ENCODE measurements around the gene C1orf105. TPM values are rescaled to one million over a fixed set of nuclear protein-coding genes. Genes with fewer than 3 reads are reported as not detected.
A peak's percentile ranks its signal among the peaks of the same experiment; 100 is the strongest.

Gene C1orf105
- total RNA-seq, 1 donor from 2014 or later: not detected

- Mint-ChIP-seq H3K27me3 (ENCODE audit: low read depth) (no peaks in the 10 kb centered on the region), H3K27ac (ENCODE audit: unreplicated experiment) (peak within 1 kb of the TSS; percentile 78), H3K9me3 (ENCODE audit: low read depth) (no peaks in the 10 kb centered on the region), H3K4me3 (ENCODE audit: unreplicated experiment) (peak within 1 kb of the TSS; percentile 89), H3K4me1 (ENCODE audit: low read depth) (peaks cover 31% of the 10 kb centered on the region), H3K36me3 (ENCODE audit: low read depth) (peaks cover 7% of the 10 kb centered on the region)
- TF ChIP-seq, protein P1, sequence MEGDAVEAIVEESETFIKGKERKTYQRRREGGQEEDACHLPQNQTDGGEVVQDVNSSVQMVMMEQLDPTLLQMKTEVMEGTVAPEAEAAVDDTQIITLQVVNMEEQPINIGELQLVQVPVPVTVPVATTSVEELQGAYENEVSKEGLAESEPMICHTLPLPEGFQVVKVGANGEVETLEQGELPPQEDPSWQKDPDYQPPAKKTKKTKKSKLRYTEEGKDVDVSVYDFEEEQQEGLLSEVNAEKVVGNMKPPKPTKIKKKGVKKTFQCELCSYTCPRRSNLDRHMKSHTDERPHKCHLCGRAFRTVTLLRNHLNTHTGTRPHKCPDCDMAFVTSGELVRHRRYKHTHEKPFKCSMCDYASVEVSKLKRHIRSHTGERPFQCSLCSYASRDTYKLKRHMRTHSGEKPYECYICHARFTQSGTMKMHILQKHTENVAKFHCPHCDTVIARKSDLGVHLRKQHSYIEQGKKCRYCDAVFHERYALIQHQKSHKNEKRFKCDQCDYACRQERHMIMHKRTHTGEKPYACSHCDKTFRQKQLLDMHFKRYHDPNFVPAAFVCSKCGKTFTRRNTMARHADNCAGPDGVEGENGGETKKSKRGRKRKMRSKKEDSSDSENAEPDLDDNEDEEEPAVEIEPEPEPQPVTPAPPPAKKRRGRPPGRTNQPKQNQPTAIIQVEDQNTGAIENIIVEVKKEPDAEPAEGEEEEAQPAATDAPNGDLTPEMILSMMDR (IDR thresholded peaks at IDR 0.05): peak; percentile 89
- peak; percentile 95 for DNase-seq (ENCODE audit: low spot score)
These were observed 23.4 kb downstream of the C1orf105 start, which contains the start of gene PIGC for GRCh38 chr1:172443666-172444453. Gene PIGC, minus strand, starts transcription at chr1:172444069. Its CDS starts 1,447 bp downstream, at chr1:172442622.

- peaks cover 7% of the 10 kb centered on the region for H3K36me3 Mint-ChIP-seq (ENCODE audit: low read depth)
- no peaks in the 10 kb centered on the region for H3K9me3 Mint-ChIP-seq (ENCODE audit: low read depth)
- no peaks in the 10 kb centered on the region for H3K27me3 Mint-ChIP-seq (ENCODE audit: low read depth)
- TF ChIP-seq, protein P1 (IDR thresholded peaks at IDR 0.05): no peak
- no peak overlapping the region for H3K4me3 Mint-ChIP-seq (ENCODE audit: unreplicated experiment)
- peaks cover 38% of the 10 kb centered on the region for H3K4me1 Mint-ChIP-seq (ENCODE audit: low read depth)
- H3K27ac Mint-ChIP-seq (ENCODE audit: unreplicated experiment): no peak overlapping the region
- no peak for DNase-seq (ENCODE audit: low spot score)
These were observed 26.1 kb downstream of the C1orf105 start for GRCh38 chr1:172446547-172446946.

- H3K27ac Mint-ChIP-seq (ENCODE audit: unreplicated experiment): no peak overlapping the region
- peaks cover 27% of the 10 kb centered on the region for H3K4me1 Mint-ChIP-seq (ENCODE audit: low read depth)
- TF ChIP-seq, protein P1 (IDR thresholded peaks at IDR 0.05): no peak
- DNase-seq (ENCODE audit: low spot score): no peak
- no peak overlapping the region for H3K4me3 Mint-ChIP-seq (ENCODE audit: unreplicated experiment)
- H3K36me3 Mint-ChIP-seq (ENCODE audit: low read depth): no peaks in the 10 kb centered on the region
- H3K27me3 Mint-ChIP-seq (ENCODE audit: low read depth): no peaks in the 10 kb centered on the region
- no peaks in the 10 kb centered on the region for H3K9me3 Mint-ChIP-seq (ENCODE audit: low read depth)
These were observed 27.2 kb downstream of the C1orf105 start for GRCh38 chr1:172447641-172448040.

- TF ChIP-seq, protein P1 (IDR thresholded peaks at IDR 0.05): no peak
- Mint-ChIP-seq H3K36me3 (ENCODE audit: low read depth) (no peaks in the 10 kb centered on the region), H3K4me1 (ENCODE audit: low read depth) (peaks cover 17% of the 10 kb centered on the region), H3K27ac (ENCODE audit: unreplicated experiment) (no peak overlapping the region), H3K27me3 (ENCODE audit: low read depth) (no peaks in the 10 kb centered on the region), H3K4me3 (ENCODE audit: unreplicated experiment) (no peak overlapping the region), H3K9me3 (ENCODE audit: low read depth) (no peaks in the 10 kb centered on the region)
- DNase-seq (ENCODE audit: low spot score): no peak
These were observed 28.6 kb downstream of the C1orf105 start for GRCh38 chr1:172448995-172449584.

DNA sequence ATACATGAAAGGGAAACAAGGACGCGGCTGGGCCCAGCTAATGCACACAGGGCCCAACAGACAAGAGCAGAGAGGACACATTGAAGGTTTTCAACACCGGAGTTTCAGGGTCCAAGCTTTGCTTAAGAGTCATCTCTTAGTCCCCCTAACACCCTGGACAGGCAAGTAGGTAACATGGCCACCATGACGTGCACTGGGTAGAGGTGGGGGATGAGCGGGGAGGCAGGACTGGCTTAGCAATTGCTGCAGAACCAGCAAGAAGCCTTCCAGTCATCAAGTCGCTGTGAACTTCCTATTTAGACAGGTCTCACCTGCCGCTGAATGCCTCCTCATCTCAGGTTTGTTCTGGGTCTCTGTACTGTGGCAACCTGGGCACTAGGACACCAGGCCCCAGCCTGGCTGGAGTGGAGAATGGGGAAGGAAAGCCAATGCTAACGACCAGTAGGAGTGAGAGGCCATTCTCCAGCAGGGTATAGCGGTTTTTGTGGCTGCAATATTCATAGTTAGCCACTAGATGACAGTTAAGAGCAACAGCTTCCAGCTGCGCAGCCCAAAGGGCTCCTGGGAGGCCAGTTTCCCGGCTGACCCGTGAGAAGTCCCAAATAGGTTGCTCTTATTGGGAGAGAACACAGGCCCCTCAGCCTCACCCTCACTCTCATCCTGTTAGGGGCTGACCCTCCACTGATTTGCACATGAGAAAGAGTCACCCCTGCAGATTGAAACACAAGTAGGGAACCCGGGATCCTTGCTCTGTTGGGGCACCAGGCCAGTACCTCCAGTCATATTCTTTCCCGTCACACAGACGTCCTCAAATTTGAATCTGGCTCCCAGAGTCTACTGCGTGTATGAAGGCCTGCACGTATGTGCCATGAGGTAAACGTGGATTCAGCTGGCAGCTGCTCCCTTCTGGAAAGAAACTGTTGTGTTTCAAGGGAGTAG, 29.4 kb downstream of the C1orf105 start:
- TF ChIP-seq, protein P1 (IDR thresholded peaks at IDR 0.05): peak; percentile 84
- no peak for DNase-seq (ENCODE audit: low spot score)
- no peaks in the 10 kb centered on the region for H3K36me3 Mint-ChIP-seq (ENCODE audit: low read depth)
- no peaks in the 10 kb centered on the region for H3K27me3 Mint-ChIP-seq (ENCODE audit: low read depth)
- H3K4me3 Mint-ChIP-seq (ENCODE audit: unreplicated experiment): no peak overlapping the region
- H3K4me1 Mint-ChIP-seq (ENCODE audit: low read depth): peaks cover 17% of the 10 kb centered on the region
- no peaks in the 10 kb centered on the region for H3K9me3 Mint-ChIP-seq (ENCODE audit: low read depth)
- no peak overlapping the region for H3K27ac Mint-ChIP-seq (ENCODE audit: unreplicated experiment)

All from chondrocyte (in vitro differentiated cells).